Bronchus fibroblast of lung (primary cell): Measurements from ENCODE around the gene SIL1. TPM values are rescaled to one million over a fixed set of nuclear protein-coding genes. Genes with fewer than 3 reads are reported as not detected.

Experiments
- total RNA-seq: library from RNA; depleted of rRNA; stranded (reverse); fragments of >200 nt; gene quantifications from 2 replicates; pipeline ENCODE4 v1.2.3, GENCODE V29; 2015

SIL1 gene
- total RNA-seq = 41.7 and 45.8 TPM in 2 replicates

GRCh38 chr5:139197710-139198669 lies at the start of gene SIL1:
SIL1 (minus strand) TSS chr5:139198368; CDS start chr5:139127843, 70,525 bp downstream.

Other genes starting within 250 kb of the SIL1 start
- gene MATR3, start 95.4 kb upstream of the SIL1 start, total RNA-seq = 179 and 190 TPM in 2 replicates
- 44.2 and 46.4 TPM in 2 replicates for gene PAIP2, start 143.5 kb upstream of the SIL1 start, total RNA-seq
- gene SLC23A1, start 184.9 kb upstream of the SIL1 start, total RNA-seq = not detected in 2 replicates
- gene MZB1, start 191.5 kb upstream of the SIL1 start, total RNA-seq = not detected in 2 replicates
- 1.2 and 1.5 TPM in 2 replicates for gene PROB1, start 196.7 kb upstream of the SIL1 start, total RNA-seq
- 5.1 and 7.4 TPM in 2 replicates for gene SPATA24, start 205.7 kb upstream of the SIL1 start, total RNA-seq
- 4.2 and 6.5 TPM in 2 replicates for gene DNAJC18, start 241.2 kb upstream of the SIL1 start, total RNA-seq